K562 (cell line): ENCODE results near the gene RIPOR2. TPM values are rescaled to one million over a fixed set of nuclear protein-coding genes. Genes with fewer than 3 reads are reported as not detected.

Source experiments
- ATAC-seq: fragments of 200-7000 bp; cut with Tn5 transposase; 3 replicates; pipeline ENCODE4 v1.9.1; 2020; ENCODE audit warnings: moderate library complexity
- BruUV-seq: library from RNA; stranded (reverse); fragments of 400-500 nt; replicated peaks from 2 replicates; lab custom pipeline; 2021; lab: Mats Ljungman, UMichigan
- CTCF ChIA-PET: fragments of 300-600 bp; formaldehyde crosslinking; extraction: SDS; loops from one replicate; lab custom pipeline; 2021; ENCODE audit warnings: low intra/inter-chr PET ratio; lab: Yijun Ruan, JAX
- POLR2A ChIA-PET: fragments of 300-600, 350-650 bp; sonication (Branson Sonifier 250); formaldehyde crosslinking; extraction: SDS; loops from one replicate; lab custom pipeline; 2021; ENCODE audit warnings: antibody characterized with exemption, inconsistent platforms; lab: Yijun Ruan, JAX
- DNase-seq, 4 experiments: peaks; one replicate each; pipeline versions ENCODE4 v3.0.0 to v3.0.0-alpha.2; 2011 to 2018; ENCODE audit warnings: low spot score in 3 of 4, mixed read lengths in 3 of 4; ENCODE audit errors: extremely low read depth in 1 of 4
- FAIRE-seq: peaks from 2 replicates; lab custom pipeline; 2011; peaks lifted over from hg19 to GRCh38; lab: Jason Lieb, UNC
- H2AFZ ChIP-seq: 2 replicates; pipeline ENCODE4 v1.6.0; 2011; ENCODE audit warnings: low read depth, low read length, control low read depth, inconsistent platforms
- H3K27ac ChIP-seq: fragments of 200-600 bp; 3 replicates; pipeline ENCODE4 v1.8.0; 2011; ENCODE audit warnings: low read depth, mild to moderate bottlenecking, control low read depth, inconsistent platforms, low read length, moderate library complexity, mixed read lengths; ENCODE audit errors: extremely low read depth
- H3K27me3 ChIP-seq, 2 experiments: fragments of 300-600 bp in 1 of 2; 2 replicates in 1 of 2; 3 replicates in 1 of 2; pipeline versions ENCODE4 v1.6.0 to v1.8.0; 2011; ENCODE audit warnings: inconsistent platforms in 2 of 2, low read length in 2 of 2, mild to moderate bottlenecking in 1 of 2, mixed read lengths in 1 of 2, moderate library complexity in 1 of 2; ENCODE audit not compliant: control insufficient read depth in 2 of 2, insufficient read depth in 2 of 2
- H3K36me3 ChIP-seq: fragments of 300-600 bp; 3 replicates; pipeline ENCODE4 v1.8.0; 2011; ENCODE audit warnings: mild to moderate bottlenecking, low read length, inconsistent platforms; ENCODE audit not compliant: control insufficient read depth, insufficient read depth
- H3K4me1 ChIP-seq, 2 experiments: fragments of 200-600 bp in 1 of 2; replicated peaks in 1 of 2; 2 replicates in 1 of 2; 3 replicates in 1 of 2; pipeline versions ENCODE4 v1.5.1 to v1.8.0; 2011; ENCODE audit warnings: inconsistent platforms in 2 of 2, low read length in 2 of 2, mild to moderate bottlenecking in 1 of 2, mixed read lengths in 1 of 2, moderate library complexity in 1 of 2; ENCODE audit not compliant: control insufficient read depth in 2 of 2, insufficient read depth in 2 of 2
- H3K4me2 ChIP-seq: 2 replicates; pipeline ENCODE4 v1.6.1; 2011; ENCODE audit warnings: low read length, control low read depth, inconsistent platforms, mixed read lengths; ENCODE audit not compliant: insufficient read depth
- H3K4me3 ChIP-seq: fragments of 200-600 bp; sonication (generic), shearing (Covaris generic); 2 replicates; pipeline ENCODE4 v1.5.1; 2016; ENCODE audit warnings: control low read depth, inconsistent platforms
- H3K79me2 ChIP-seq: fragments of 200-600 bp; 3 replicates; pipeline ENCODE4 v1.8.0; 2011; ENCODE audit warnings: low read length, inconsistent platforms; ENCODE audit not compliant: control insufficient read depth, insufficient read depth
- H3K9ac ChIP-seq, 2 experiments: 2 replicates each; pipeline versions ENCODE4 v1.6.0 to v1.6.1; 2011; ENCODE audit warnings: low read depth in 2 of 2, low read length in 2 of 2, control low read depth in 1 of 2, inconsistent platforms in 1 of 2, mild to moderate bottlenecking in 1 of 2, mixed read lengths in 1 of 2; ENCODE audit not compliant: insufficient read depth in 1 of 2
- H3K9me1 ChIP-seq: one replicate; pipeline ENCODE4 v1.6.0; 2011; ENCODE audit warnings: inconsistent platforms, mild to moderate bottlenecking, low read length, moderate library complexity; ENCODE audit not compliant: control insufficient read depth, insufficient read depth
- H3K9me3 ChIP-seq: replicated peaks from 2 replicates; pipeline ENCODE4 v1.5.1; 2011; ENCODE audit warnings: low read depth, low read length, inconsistent platforms; ENCODE audit not compliant: control insufficient read depth, insufficient read depth
- H4K20me1 ChIP-seq: replicated peaks from 2 replicates; pipeline ENCODE4 v1.6.1; 2011; ENCODE audit warnings: low read length, inconsistent platforms, mixed read lengths; ENCODE audit not compliant: control insufficient read depth, insufficient read depth
- ARID2 ChIP-seq: fragments of 450-650 bp; IDR thresholded peaks from 2 replicates; pipeline ENCODE4 v1.6.1; 2017; ENCODE audit warnings: antibody characterized with exemption, mild to moderate bottlenecking
- EWSR1 ChIP-seq: fragments of 450-650 bp; IDR thresholded peaks from 2 replicates; pipeline ENCODE4 v1.6.1; 2018; ENCODE audit warnings: borderline replicate concordance, mild to moderate bottlenecking, low read depth, moderate library complexity; ENCODE audit not compliant: partially characterized antibody
- MCM7 ChIP-seq, 2 experiments: fragments of 450-650 bp; IDR thresholded peaks; 2 replicates each; pipeline ENCODE4 v1.6.1; 2016 to 2018
- SAFB ChIP-seq: fragments of 200-400 bp; formaldehyde crosslinking; IDR thresholded peaks from 2 replicates; pipeline ENCODE4 v1.6.1; 2017; ENCODE audit warnings: low read depth, low read length, borderline replicate concordance
- ZNF436 ChIP-seq: fragments of 250-450, 450-650 bp; sonication (Bioruptor Pico); formaldehyde crosslinking; IDR thresholded peaks from 2 replicates; pipeline ENCODE4 v1.7.0; 2020; ENCODE audit warnings: mild to moderate bottlenecking
- WGBS: fragments of 100-300 bp; shearing (Covaris generic); methylation state at CpG from one replicate; pipeline ENCODE4 v1.1.6; 2016; ENCODE audit warnings: low coverage, mixed read lengths; ENCODE audit not compliant: insufficient coverage; ENCODE audit errors: missing lambda C conversion rate; 5-methylcytosine and 5-hydroxymethylcytosine counted together
- in situ Hi-C: fragments of 300-500 bp; cut with MboI; formaldehyde crosslinking; loops from 4 replicates; pipeline ENCODE4 v1.15.0; 2018; ENCODE audit warnings: inconsistent platforms, mixed read lengths
- intact Hi-C: fragments of 100-400 bp; cut with micrococcal nuclease; formaldehyde crosslinking; loops from 2 replicates; pipeline ENCODE4 v1.14.2; 2022
- polyA plus RNA-seq, 8 experiments: library from polyadenylated mRNA; depleted of rRNA in 4 of 8; stranded (reverse) in 5 of 8; unstranded in 3 of 8; fragments of >200 nt; fragmentation: Nextera tagmentation in 2 of 8; fragmentation: Illumina TruSeq in 1 of 8; extraction: Ambion mirVana in 2 of 8; extraction: Trizol in 1 of 8; gene quantifications; 2 replicates each; pipeline versions ENCODE4 v1.2.1 to v1.2.3, GENCODE V29; 2011 to 2014; ENCODE audit warnings: inconsistent platforms in 1 of 8, missing spikeins in 1 of 8
- total RNA-seq, 7 experiments: library from RNA; depleted of rRNA in 6 of 7; stranded (reverse); fragments of >200 nt in 6 of 7; fragmentation: Illumina TruSeq in 2 of 7; extraction: Trizol in 2 of 7; gene quantifications; 2 replicates each; pipeline versions ENCODE4 v1.2.1 to v1.2.3, GENCODE V29; 2011 to 2021; ENCODE audit warnings: low replicate concordance in 1 of 7
- TF ChIP-seq, protein P1 (sequence below): IDR thresholded peaks from 2 replicates; pipeline ENCODE4 v1.6.1; 2011; ENCODE audit warnings: borderline replicate concordance, low read depth, mild to moderate bottlenecking, moderate library complexity, low read length; ENCODE audit not compliant: insufficient read depth, poor library complexity, severe bottlenecking

The RIPOR2 gene
- total and polyA plus RNA-seq, 9 of the 15 experiments (the other 6 are each of a cell fraction or from before 2014, with no cell fraction given): 0.04 to 1.0 (median 0.47) TPM; not detected in 2

GRCh38 chr6:24953726-24954125, 18.0 kb upstream of the RIPOR2 start:
- H3K79me2 ChIP-seq: no peaks in the 10 kb centered on the region
- ChIA-PET POLR2A (no interaction called here), CTCF (no interaction called here)
- intact Hi-C loops (no loop called here), in situ Hi-C loops (no loop called here)
- no peak overlapping the region for H3K27ac ChIP-seq
- no peaks in the 10 kb centered on the region for H3K4me1 ChIP-seq
- peaks cover 0 to 8% of the 10 kb centered on the region in 2 experiments; a peak in 3 of 5 replicates for H3K27me3 ChIP-seq
- H4K20me1 ChIP-seq: no peaks in the 10 kb centered on the region
- H3K4me3 ChIP-seq: no peak overlapping the region
- no peak overlapping the region for H3K4me2 ChIP-seq
- H3K36me3 ChIP-seq: no peaks in the 10 kb centered on the region
- FAIRE-seq: no peak
- TF ChIP-seq, protein P1, sequence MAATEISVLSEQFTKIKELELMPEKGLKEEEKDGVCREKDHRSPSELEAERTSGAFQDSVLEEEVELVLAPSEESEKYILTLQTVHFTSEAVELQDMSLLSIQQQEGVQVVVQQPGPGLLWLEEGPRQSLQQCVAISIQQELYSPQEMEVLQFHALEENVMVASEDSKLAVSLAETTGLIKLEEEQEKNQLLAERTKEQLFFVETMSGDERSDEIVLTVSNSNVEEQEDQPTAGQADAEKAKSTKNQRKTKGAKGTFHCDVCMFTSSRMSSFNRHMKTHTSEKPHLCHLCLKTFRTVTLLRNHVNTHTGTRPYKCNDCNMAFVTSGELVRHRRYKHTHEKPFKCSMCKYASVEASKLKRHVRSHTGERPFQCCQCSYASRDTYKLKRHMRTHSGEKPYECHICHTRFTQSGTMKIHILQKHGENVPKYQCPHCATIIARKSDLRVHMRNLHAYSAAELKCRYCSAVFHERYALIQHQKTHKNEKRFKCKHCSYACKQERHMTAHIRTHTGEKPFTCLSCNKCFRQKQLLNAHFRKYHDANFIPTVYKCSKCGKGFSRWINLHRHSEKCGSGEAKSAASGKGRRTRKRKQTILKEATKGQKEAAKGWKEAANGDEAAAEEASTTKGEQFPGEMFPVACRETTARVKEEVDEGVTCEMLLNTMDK: no peak
- no peak for TF ChIP-seq EWSR1
- no peak for TF ChIP-seq MCM7 (IDR thresholded peaks at IDR 0.05)
- no peak for TF ChIP-seq ZNF436
- TF ChIP-seq ARID2: no peak
- no peak for TF ChIP-seq SAFB
- no peaks in the 10 kb centered on the region for H3K9me1 ChIP-seq
- no peak overlapping the region for H2AFZ ChIP-seq
- 0% methylated on average over 3 of the region's 3 CpGs for WGBS
- no peak for ATAC-seq
- no TSS peak for BruUV-seq
- no peak for DNase-seq
- no peaks in the 10 kb centered on the region for H3K9me3 ChIP-seq
- H3K9ac ChIP-seq: no peak overlapping the region
